ENCODE results near the gene CHRNE. TPM values are rescaled to one million over a fixed set of nuclear protein-coding genes. Genes with fewer than 3 reads are reported as not detected.

CHRNE gene
- total and polyA plus RNA-seq, 2 of the 4 experiments (the other 2 are of a cell fraction), result under 0.01 to 0.21 TPM

DNA sequence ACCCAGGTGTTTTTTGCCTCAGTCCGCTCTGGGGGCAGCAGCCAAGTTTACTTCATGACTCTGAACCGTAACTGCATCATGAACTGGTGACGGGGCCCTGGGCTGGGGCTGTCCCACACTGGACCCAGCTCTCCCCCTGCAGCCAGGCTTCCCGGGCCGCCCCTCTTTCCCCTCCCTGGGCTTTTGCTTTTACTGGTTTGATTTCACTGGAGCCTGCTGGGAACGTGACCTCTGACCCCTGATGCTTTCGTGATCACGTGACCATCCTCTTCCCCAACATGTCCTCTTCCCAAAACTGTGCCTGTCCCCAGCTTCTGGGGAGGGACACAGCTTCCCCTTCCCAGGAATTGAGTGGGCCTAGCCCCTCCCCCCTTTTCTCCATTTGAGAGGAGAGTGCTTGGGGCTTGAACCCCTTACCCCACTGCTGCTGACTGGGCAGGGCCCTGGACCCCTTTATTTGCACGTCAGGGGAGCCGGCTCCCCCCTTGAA, 5.7 kb downstream of the CHRNE start:
- Histone ChIP-seq H2BK15ac (ENCODE audit: low read depth, low read length) (no peak overlapping the region), H4K91ac (ENCODE audit: insufficient read depth, low read depth, low read length) (no peak overlapping the region), H4K20me1 (ENCODE audit: insufficient read depth, low read length) (no peaks in the 10 kb centered on the region; the same call in 1 of the 2 replicates), H3K9me3 (ENCODE audit: control insufficient read depth, insufficient read depth, low read length) (no peaks in the 10 kb centered on the region; the same call in 1 of the 2 replicates), H2AK5ac (ENCODE audit: low read depth, low read length) (no peak overlapping the region), H2AK9ac (replicated peaks; ENCODE audit: low read depth, low read length, poor library complexity) (no peak overlapping the region), H3K4me1 (ENCODE audit: control insufficient read depth, insufficient read depth, low read length) (no peaks in the 10 kb centered on the region), H3K79me1 (ENCODE audit: low read depth in 1 of 2, low read length in 2 of 2) (no peaks in the 10 kb centered on the region), H3K9ac (ENCODE audit: low read depth, low read length) (no peak overlapping the region), H3K36me3 (ENCODE audit: control insufficient read depth, insufficient read depth, low read length) (peaks cover 50% of the 10 kb centered on the region), H3K4me3 (ENCODE audit: insufficient read depth, low read depth, low read length) (no peak overlapping the region), H3K56ac (ENCODE audit: extremely low read depth, insufficient read depth, low read length) (no peak overlapping the region), H3K27ac (ENCODE audit: insufficient read depth, low read length) (no peak overlapping the region), H3K14ac (replicated peaks; ENCODE audit: low read depth, low read length) (no peak overlapping the region), H3K4me2 (ENCODE audit: low read depth, low read length) (no peak overlapping the region), H2BK120ac (ENCODE audit: low read depth, low read length) (no peak overlapping the region), H3K27me3 (ENCODE audit: control insufficient read depth, insufficient read depth, low read length) (no peaks in the 10 kb centered on the region), H3K18ac (ENCODE audit: low read depth, low read length) (no peak overlapping the region), H3K23ac (ENCODE audit: low read depth, low read length) (no peak overlapping the region), H2AFZ (replicated peaks; ENCODE audit: low read length, poor library complexity) (no peak overlapping the region), H3K4ac (ENCODE audit: low read depth, low read length) (no peak overlapping the region), H2BK5ac (ENCODE audit: low read depth, low read length, poor library complexity, severe bottlenecking) (no peak overlapping the region), H2BK20ac (ENCODE audit: low read depth, low read length) (no peak overlapping the region), H3K9me1 (ENCODE audit: insufficient read depth, low read length) (no peaks in the 10 kb centered on the region), H4K8ac (ENCODE audit: low read depth in 2 of 2, low read length in 2 of 2) (no peak overlapping the region), H4K5ac (ENCODE audit: low read depth, low read length) (no peak overlapping the region)
- ChIA-PET POLR2A (ENCODE audit: unreplicated experiment) (no interaction called here), CTCF (no interaction called here)
- ATAC-seq (ENCODE audit: low read depth) (no peak), DNase-seq (no peak)
- TF ChIP-seq, protein P1, sequence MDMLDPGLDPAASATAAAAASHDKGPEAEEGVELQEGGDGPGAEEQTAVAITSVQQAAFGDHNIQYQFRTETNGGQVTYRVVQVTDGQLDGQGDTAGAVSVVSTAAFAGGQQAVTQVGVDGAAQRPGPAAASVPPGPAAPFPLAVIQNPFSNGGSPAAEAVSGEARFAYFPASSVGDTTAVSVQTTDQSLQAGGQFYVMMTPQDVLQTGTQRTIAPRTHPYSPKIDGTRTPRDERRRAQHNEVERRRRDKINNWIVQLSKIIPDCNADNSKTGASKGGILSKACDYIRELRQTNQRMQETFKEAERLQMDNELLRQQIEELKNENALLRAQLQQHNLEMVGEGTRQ (IDR thresholded peaks at IDR 0.05; ENCODE audit: low read depth, low read length), result peak; percentile 60
- TF ChIP-seq RFX5 (IDR thresholded peaks at IDR 0.05; ENCODE audit: low read depth, low read length), result no peak
- intact Hi-C loops (cut with micrococcal nuclease), result no loop called here
- dilution Hi-C loops (cut with HindIII; ENCODE audit: low sequenced_read_pairs, unreplicated experiment), result no loop called here
- WGBS, 2 experiments (ENCODE audit: extremely low coverage in 2 of 2, insufficient read length in 1 of 2), result no CpG with 5 or more reads among the region's 10 CpGs
- in situ Hi-C loops (cut with MboI; ENCODE audit: low sequenced_read_pairs), result no loop called here
- no TSS peak for BruUV-seq (replicated peaks)
